HepG2 (cell line): ENCODE measurements around the gene SP140L. TPM values are rescaled to one million over a fixed set of nuclear protein-coding genes. Genes with fewer than 3 reads are reported as not detected.

Experiments used
- ARID4A ChIP-seq: sonication (generic); formaldehyde crosslinking; IDR thresholded peaks from 2 replicates; pipeline ENCODE4 v1.5.0; 2020; ENCODE audit warnings: mild to moderate bottlenecking, missing genetic modification reagents, borderline replicate concordance
- CBX2 ChIP-seq, 2 experiments: fragments of 200-600 bp in 1 of 2; sonication (generic); formaldehyde crosslinking in 1 of 2; IDR thresholded peaks; 2 replicates each; pipeline versions ENCODE4 v1.7.0 to v1.8.1; 2018 to 2022; ENCODE audit warnings: low read depth in 2 of 2, low read length in 1 of 2, mild to moderate bottlenecking in 1 of 2, missing genetic modification reagents in 1 of 2
- GPN1 ChIP-seq: sonication (generic); formaldehyde crosslinking; IDR thresholded peaks from 2 replicates; pipeline ENCODE4 v1.5.1; 2020; ENCODE audit warnings: missing genetic modification reagents, borderline replicate concordance
- GTF2F1 ChIP-seq: fragments of 150-350 bp; IDR thresholded peaks from 2 replicates; pipeline ENCODE4 v1.6.1; 2014; ENCODE audit warnings: low read length
- JDP2 ChIP-seq: sonication (generic); formaldehyde crosslinking; IDR thresholded peaks from 2 replicates; pipeline ENCODE4 v1.8.1; 2022; ENCODE audit warnings: missing genetic modification reagents, borderline replicate concordance
- MYNN ChIP-seq: sonication (generic); formaldehyde crosslinking; IDR thresholded peaks from 2 replicates; pipeline ENCODE4 v1.4.0; 2020; ENCODE audit warnings: mild to moderate bottlenecking, low read depth, missing genetic modification reagents
- NFIC ChIP-seq: IDR thresholded peaks from 2 replicates; pipeline ENCODE4 v1.6.1; 2012; ENCODE audit warnings: mild to moderate bottlenecking, low read length, inconsistent platforms
- SOX13 ChIP-seq, 3 experiments: fragments of 450-650 bp in 1 of 3; sonication (generic) in 1 of 3; formaldehyde crosslinking in 1 of 3; IDR thresholded peaks in 2 of 3; conservative IDR thresholded peaks in 1 of 3; 2 replicates each; pipeline versions ENCODE4 v1.5.0 to v1.6.1; 2016 to 2020; ENCODE audit warnings: antibody characterized with exemption in 1 of 3, mild to moderate bottlenecking in 1 of 3, missing compliant biosample characterization in 1 of 3, missing genetic modification reagents in 1 of 3, moderate library complexity in 1 of 3
- TBP ChIP-seq: sonication (generic); formaldehyde crosslinking; IDR thresholded peaks from 2 replicates; pipeline ENCODE4 v1.5.0; 2020; ENCODE audit warnings: missing genetic modification reagents
- TEAD3 ChIP-seq: optimal IDR thresholded peaks from 2 replicates; pipeline ENCODE3; 2016; ENCODE audit warnings: borderline replicate concordance
- TSC22D2 ChIP-seq: sonication (generic); formaldehyde crosslinking; IDR thresholded peaks from 2 replicates; pipeline ENCODE4 v1.5.1; 2020; ENCODE audit warnings: missing genetic modification reagents, mild to moderate bottlenecking, borderline replicate concordance
- ZBTB7B ChIP-seq: sonication (generic); formaldehyde crosslinking; IDR thresholded peaks from 2 replicates; pipeline ENCODE4 v1.4.0; 2020; ENCODE audit warnings: missing genetic modification reagents
- ZFP62 ChIP-seq: sonication (generic); formaldehyde crosslinking; IDR thresholded peaks from 2 replicates; pipeline ENCODE4 v1.4.0; 2020; ENCODE audit warnings: missing genetic modification reagents
- ZNF225 ChIP-seq: sonication (generic); formaldehyde crosslinking; IDR thresholded peaks from 2 replicates; pipeline ENCODE4 v1.4.0; 2020; ENCODE audit warnings: mild to moderate bottlenecking, missing genetic modification reagents
- ZNF33A ChIP-seq: sonication (generic); formaldehyde crosslinking; IDR thresholded peaks from 2 replicates; pipeline ENCODE4 v1.5.1; 2020; ENCODE audit warnings: missing genetic modification reagents, mild to moderate bottlenecking, moderate library complexity, borderline replicate concordance
- ZNF460 ChIP-seq: sonication (generic); formaldehyde crosslinking; IDR thresholded peaks from 2 replicates; pipeline ENCODE4 v1.5.1; 2020; ENCODE audit warnings: missing genetic modification reagents, mild to moderate bottlenecking, borderline replicate concordance
- ZNF737 ChIP-seq: sonication (generic); formaldehyde crosslinking; IDR thresholded peaks from 2 replicates; pipeline ENCODE4 v1.5.0; 2020; ENCODE audit warnings: missing genetic modification reagents, mild to moderate bottlenecking, borderline replicate concordance
- polyA plus RNA-seq, 8 experiments: library from polyadenylated mRNA; depleted of rRNA in 3 of 8; stranded (reverse) in 7 of 8; unstranded in 1 of 8; fragments of >200 nt; fragmentation: Illumina TruSeq in 4 of 8; extraction: Trizol in 4 of 8; gene quantifications; 2 replicates each; pipeline versions ENCODE4 v1.2.1 to v1.2.3, GENCODE V29; 2011 to 2016; ENCODE audit warnings: low read depth in 4 of 8, missing spikeins in 1 of 8, mixed read lengths in 1 of 8; ENCODE audit not compliant: insufficient read depth in 1 of 8
- total RNA-seq, 5 experiments: library from RNA; depleted of rRNA; stranded (reverse); fragments of >200 nt; fragmentation: Illumina TruSeq; extraction: Trizol; gene quantifications; 2 replicates each; pipeline ENCODE4 v1.2.3, GENCODE V29; 2016; ENCODE audit warnings: low read depth in 1 of 5
- TF ChIP-seq, protein P1 (sequence below): sonication (generic); formaldehyde crosslinking; IDR thresholded peaks from 2 replicates; pipeline ENCODE4 v1.5.1; 2020; ENCODE audit warnings: missing genetic modification reagents, mild to moderate bottlenecking, borderline replicate concordance
- TF ChIP-seq, protein P2 (sequence below): sonication (generic); formaldehyde crosslinking; IDR thresholded peaks from 2 replicates; pipeline ENCODE4 v1.5.0; 2020; ENCODE audit warnings: missing genetic modification reagents, mild to moderate bottlenecking, borderline replicate concordance
- TF ChIP-seq, protein P3 (sequence below): IDR thresholded peaks from 2 replicates; pipeline ENCODE4 v1.6.1; 2016; ENCODE audit warnings: missing genetic modification reagents, missing compliant biosample characterization

The SP140L gene
- total and polyA plus RNA-seq, 2 of the 13 experiments (the other 11 are each of a cell fraction or from before 2014, with no cell fraction given), result 10.9 to 17.5 TPM

DNA sequence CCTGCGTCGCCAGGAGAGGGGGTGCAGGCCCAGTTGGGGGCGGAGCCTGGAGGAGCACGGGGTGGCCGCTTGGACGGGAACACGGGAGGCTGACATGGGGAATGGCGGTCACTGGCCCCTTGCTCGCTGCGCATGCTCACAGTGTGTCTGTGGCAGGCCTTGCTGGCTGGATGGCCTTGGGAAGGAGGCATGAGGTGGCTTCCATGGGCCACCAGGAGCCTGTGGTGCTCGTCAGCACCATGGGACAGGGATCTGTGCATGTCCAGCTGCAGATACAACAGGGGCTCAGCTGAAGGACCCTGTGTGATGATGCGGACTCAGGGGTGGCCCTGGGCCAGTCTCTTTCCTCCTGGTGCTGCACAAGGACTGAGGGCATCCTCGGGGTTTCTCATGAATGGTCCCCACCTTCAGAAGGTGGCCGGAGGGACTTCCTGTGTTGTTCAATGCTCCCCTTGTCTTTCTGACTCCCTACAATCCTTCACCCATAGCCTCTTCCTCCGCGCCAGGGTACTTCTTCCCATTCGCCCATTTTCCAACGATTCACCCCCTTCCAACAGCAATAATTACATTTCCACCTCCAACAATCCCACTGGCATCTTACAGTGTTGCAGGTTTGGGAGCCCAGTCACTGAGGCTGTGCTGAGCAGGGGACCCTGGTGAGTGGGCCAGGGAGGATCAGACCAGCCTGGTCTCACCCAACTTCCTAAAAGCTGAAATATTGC, 3.4 kb upstream of the SP140L start (continued):
- no peak for TF ChIP-seq JDP2 (CRISPR knock-in tag)
- no peak for TF ChIP-seq NFIC
- no peak for TF ChIP-seq SOX13 (IDR thresholded peaks at IDR 0.05)
- 0 out of 4 replicates have a peak, but pooled peaks of 1 of the 2 experiments have one; percentile 35 for TF ChIP-seq SOX13 (CRISPR knock-in tag; conservative IDR thresholded peaks at IDR 0.05 in 1 of 2, IDR thresholded peaks at IDR 0.05 in 1 of 2)
- peak; percentile 44; the same call in 1 of the 2 replicates for TF ChIP-seq ARID4A (CRISPR knock-in tag)
- peak; percentile 13 for TF ChIP-seq TEAD3
- TF ChIP-seq, protein P1, sequence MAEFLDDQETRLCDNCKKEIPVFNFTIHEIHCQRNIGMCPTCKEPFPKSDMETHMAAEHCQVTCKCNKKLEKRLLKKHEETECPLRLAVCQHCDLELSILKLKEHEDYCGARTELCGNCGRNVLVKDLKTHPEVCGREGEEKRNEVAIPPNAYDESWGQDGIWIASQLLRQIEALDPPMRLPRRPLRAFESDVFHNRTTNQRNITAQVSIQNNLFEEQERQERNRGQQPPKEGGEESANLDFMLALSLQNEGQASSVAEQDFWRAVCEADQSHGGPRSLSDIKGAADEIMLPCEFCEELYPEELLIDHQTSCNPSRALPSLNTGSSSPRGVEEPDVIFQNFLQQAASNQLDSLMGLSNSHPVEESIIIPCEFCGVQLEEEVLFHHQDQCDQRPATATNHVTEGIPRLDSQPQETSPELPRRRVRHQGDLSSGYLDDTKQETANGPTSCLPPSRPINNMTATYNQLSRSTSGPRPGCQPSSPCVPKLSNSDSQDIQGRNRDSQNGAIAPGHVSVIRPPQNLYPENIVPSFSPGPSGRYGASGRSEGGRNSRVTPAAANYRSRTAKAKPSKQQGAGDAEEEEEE, result no peak
- no peak for TF ChIP-seq GTF2F1
- TF ChIP-seq ZNF33A (CRISPR knock-in tag), result no peak
- TF ChIP-seq, protein P2, sequence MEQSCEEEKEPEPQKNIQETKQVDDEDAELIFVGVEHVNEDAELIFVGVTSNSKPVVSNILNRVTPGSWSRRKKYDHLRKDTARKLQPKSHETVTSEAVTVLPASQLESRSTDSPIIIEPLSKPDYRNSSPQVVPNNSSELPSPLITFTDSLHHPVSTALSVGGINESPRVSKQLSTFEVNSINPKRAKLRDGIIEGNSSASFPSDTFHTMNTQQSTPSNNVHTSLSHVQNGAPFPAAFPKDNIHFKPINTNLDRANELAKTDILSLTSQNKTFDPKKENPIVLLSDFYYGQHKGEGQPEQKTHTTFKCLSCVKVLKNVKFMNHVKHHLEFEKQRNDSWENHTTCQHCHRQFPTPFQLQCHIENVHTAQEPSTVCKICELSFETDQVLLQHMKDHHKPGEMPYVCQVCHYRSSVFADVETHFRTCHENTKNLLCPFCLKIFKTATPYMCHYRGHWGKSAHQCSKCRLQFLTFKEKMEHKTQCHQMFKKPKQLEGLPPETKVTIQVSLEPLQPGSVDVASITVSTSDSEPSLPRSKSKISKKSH (CRISPR knock-in tag), result no peak
- no peak for TF ChIP-seq ZFP62 (CRISPR knock-in tag)
- TF ChIP-seq GPN1 (CRISPR knock-in tag), result no peak
- peak; percentile 61; the same call in 1 of the 2 replicates for TF ChIP-seq ZNF460 (CRISPR knock-in tag)
- TF ChIP-seq TBP (CRISPR knock-in tag), result no peak
- no peak for TF ChIP-seq ZNF737
- TF ChIP-seq MYNN, result no peak
- no peak for TF ChIP-seq ZNF225 (CRISPR knock-in tag)
- no peak for TF ChIP-seq ZBTB7B (CRISPR knock-in tag)
- no peak for TF ChIP-seq CBX2 (IDR thresholded peaks at IDR 0.05; ENCODE audit: low read depth, low read length)
- TF ChIP-seq CBX2 (CRISPR knock-in tag; IDR thresholded peaks at IDR 0.05; ENCODE audit: low read depth), result no peak
- TF ChIP-seq, protein P3, sequence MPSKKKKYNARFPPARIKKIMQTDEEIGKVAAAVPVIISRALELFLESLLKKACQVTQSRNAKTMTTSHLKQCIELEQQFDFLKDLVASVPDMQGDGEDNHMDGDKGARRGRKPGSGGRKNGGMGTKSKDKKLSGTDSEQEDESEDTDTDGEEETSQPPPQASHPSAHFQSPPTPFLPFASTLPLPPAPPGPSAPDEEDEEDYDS (CRISPR knock-in tag), result no peak
- peak; percentile 90; the same call in 1 of the 2 replicates for TF ChIP-seq TSC22D2
